AG04449 (cell line): ENCODE results near the gene NENF.

Experiments used
- CTCF ChIA-PET: fragments of 350-600 bp; formaldehyde crosslinking; extraction: SDS; loops from one replicate; lab custom pipeline; 2021; ENCODE audit warnings: antibody characterized with exemption; lab: Yijun Ruan, JAX
- POLR2A ChIA-PET: fragments of 400-600, 350-600 bp; formaldehyde crosslinking; extraction: SDS; loops from one replicate; lab custom pipeline; 2020; ENCODE audit warnings: antibody characterized with exemption, inconsistent platforms; lab: Yijun Ruan, JAX
- DNase-seq: peaks from one replicate; pipeline ENCODE4 v3.0.0-alpha.2; 2010; ENCODE audit warnings: low read depth, low spot score
- H3K4me3 ChIP-seq: 2 replicates; pipeline ENCODE4 v1.5.1; 2011; ENCODE audit warnings: low read depth, mild to moderate bottlenecking, control low read depth, low read length
- CTCF ChIP-seq: IDR thresholded peaks from one replicate; pipeline ENCODE4 v1.5.1; 2011; ENCODE audit warnings: mild to moderate bottlenecking, moderate library complexity, low read length, control low read depth, inconsistent platforms; ENCODE audit not compliant: insufficient read depth; ENCODE audit errors: missing control alignments

NENF gene

GRCh38 chr1:212430416-212430815, 2.3 kb upstream of the NENF start:
- no peak overlapping the region for H3K4me3 ChIP-seq
- CTCF ChIA-PET, result interaction anchor here (0.9 to 2.9 kb wide), 7 partner anchors 15 to 748 kb away, joined by 3 to 19 read pairs (median 6); partner anchors contain the start of gene PACC1
- TF ChIP-seq CTCF, result no peak
- POLR2A ChIA-PET, result interaction anchor here (1.0 kb wide), 1 partner anchor 178 kb away, joined by 3 read pairs; no protein-coding TSS in a partner anchor
- no peak for DNase-seq

GRCh38 chr1:212430955-212431394, 1.7 kb upstream of the NENF start:
- no peak overlapping the region for H3K4me3 ChIP-seq
- no peak for DNase-seq
- ChIA-PET POLR2A (interaction anchor here (1.0 kb wide), 1 partner anchor 177 kb away, joined by 3 read pairs; no protein-coding TSS in a partner anchor), CTCF (interaction anchor here (1.5 to 2.9 kb wide), 5 partner anchors 22 to 749 kb away, joined by 3 to 19 read pairs (median 9); no protein-coding TSS in a partner anchor)
- no peak for TF ChIP-seq CTCF

- DNase-seq, result no peak
- POLR2A ChIA-PET, result interaction anchor here (1.3 kb wide), 1 partner anchor 177 kb away, joined by 3 read pairs; the partner anchor contains the start of gene ATF3
- CTCF ChIA-PET, result interaction anchor here (1.6 to 2.9 kb wide), 3 partner anchors 24 to 361 kb away, joined by 7 to 23 read pairs (median 19); no protein-coding TSS in a partner anchor
- TF ChIP-seq CTCF, result no peak
- H3K4me3 ChIP-seq, result no peak overlapping the region
Observed at GRCh38 chr1:212431644-212432043, 1.1 kb upstream of the NENF start.

- TF ChIP-seq CTCF, result no peak
- DNase-seq, result no peak
- POLR2A ChIA-PET, result interaction anchor here (1.0 to 1.3 kb wide), 2 partner anchors 21 to 176 kb away, joined by 3 read pairs; partner anchors contain the start of gene ATF3
- peak overlapping the region; percentile 65 for H3K4me3 ChIP-seq
- CTCF ChIA-PET, result interaction anchor here (0.9 to 2.6 kb wide), 4 partner anchors 24 to 397 kb away, joined by 3 to 23 read pairs (median 6); partner anchors contain the start of gene INTS7
Observed at GRCh38 chr1:212432272-212432660, 454 bp upstream of the NENF start.

GRCh38 chr1:212433577-212434462, 1.1 kb downstream of the NENF start:
- DNase-seq, result no peak
- ChIA-PET CTCF (interaction anchor here (1.6 to 2.6 kb wide), 2 partner anchors 23 to 363 kb away, joined by 7 to 23 read pairs; no protein-coding TSS in a partner anchor), POLR2A (no interaction called here)
- peak overlapping the region; percentile 65 for H3K4me3 ChIP-seq
- TF ChIP-seq CTCF, result no peak
